GM12878 (cell line): ENCODE data around the gene CDK17. TPM values are rescaled to one million over a fixed set of nuclear protein-coding genes. Genes with fewer than 3 reads are reported as not detected.

Experiments
- ATAC-seq: fragments of 200-7000 bp; cut with Tn5 transposase; 3 replicates; pipeline ENCODE4 v1.9.1; 2020; ENCODE audit warnings: mild to moderate bottlenecking, moderate library complexity
- BruUV-seq: library from RNA; stranded (reverse); fragments of 400-500 nt; replicated peaks from 2 replicates; lab custom pipeline; 2021; lab: Mats Ljungman, UMichigan
- CTCF ChIA-PET: fragments of 300-600 bp; sonication (Branson Sonifier 250); formaldehyde crosslinking; extraction: SDS; loops from one replicate; lab custom pipeline; 2021; ENCODE audit warnings: inconsistent platforms; lab: Yijun Ruan, JAX
- POLR2A ChIA-PET: fragments of 350-600 bp; formaldehyde crosslinking; extraction: SDS; loops from one replicate; lab custom pipeline; 2021; ENCODE audit warnings: inconsistent platforms; lab: Charles Lee
- RAD21 ChIA-PET: fragments of 300-600 bp; sonication (Branson Sonifier 250); formaldehyde crosslinking; loops from one replicate; lab custom pipeline; 2023; ENCODE audit warnings: antibody characterized with exemption; ENCODE audit not compliant: unreplicated experiment; lab: Charles Lee
- SMC1A ChIA-PET: fragments of 300-600 bp; sonication (Branson Sonifier 250); formaldehyde crosslinking; loops from one replicate; lab custom pipeline; 2023; ENCODE audit not compliant: unreplicated experiment, uncharacterized antibody; lab: Charles Lee
- DNase-seq: peaks from one replicate; pipeline ENCODE4 v3.0.0-alpha.2; 2011; ENCODE audit warnings: low read depth, low spot score
- FAIRE-seq: peaks from 3 replicates; lab custom pipeline; 2011; peaks lifted over from hg19 to GRCh38; lab: Jason Lieb, UNC
- H2AFZ ChIP-seq: 2 replicates; pipeline ENCODE4 v1.6.0; 2011; ENCODE audit warnings: low read depth, low read length, control low read depth; ENCODE audit not compliant: control insufficient read depth
- H3K27ac ChIP-seq: 2 replicates; pipeline ENCODE4 v1.5.1; 2011; ENCODE audit warnings: control low read depth; ENCODE audit not compliant: control insufficient read depth, insufficient read depth
- H3K27me3 ChIP-seq, 2 experiments: replicated peaks in 1 of 2; 2 replicates each; pipeline versions ENCODE4 v1.6.0 to v1.6.1; 2011; ENCODE audit warnings: low read length in 1 of 2; ENCODE audit not compliant: control insufficient read depth in 2 of 2, insufficient read depth in 2 of 2
- H3K36me3 ChIP-seq, 2 experiments: 2 replicates each; pipeline ENCODE4 v1.5.1; 2011; ENCODE audit warnings: low read length in 1 of 2; ENCODE audit not compliant: control insufficient read depth in 2 of 2, insufficient read depth in 2 of 2
- H3K4me1 ChIP-seq: 2 replicates; pipeline ENCODE4 v1.6.1; 2011; ENCODE audit warnings: mild to moderate bottlenecking, low read length, moderate library complexity, mixed read lengths; ENCODE audit not compliant: control insufficient read depth, insufficient read depth
- H3K4me2 ChIP-seq: 2 replicates; pipeline ENCODE4 v1.6.0; 2011; ENCODE audit warnings: control low read depth; ENCODE audit not compliant: control insufficient read depth, insufficient read depth
- H3K4me3 ChIP-seq: fragments of 200-600 bp; sonication (generic); 2 replicates; pipeline ENCODE4 v1.5.1; 2016
- H3K79me2 ChIP-seq: 2 replicates; pipeline ENCODE4 v1.6.0; 2011; ENCODE audit warnings: low read length; ENCODE audit not compliant: control insufficient read depth, insufficient read depth
- H3K9ac ChIP-seq: 2 replicates; pipeline ENCODE4 v1.8.0; 2011; ENCODE audit warnings: low read length, control low read depth, mixed read lengths; ENCODE audit not compliant: control insufficient read depth, insufficient read depth
- H3K9me3 ChIP-seq: replicated peaks from 3 replicates; pipeline ENCODE4 v1.5.1; 2011; ENCODE audit warnings: mild to moderate bottlenecking, low read length; ENCODE audit not compliant: control insufficient read depth, insufficient read depth
- H4K20me1 ChIP-seq: 2 replicates; pipeline ENCODE4 v1.6.0; 2011; ENCODE audit not compliant: control insufficient read depth, insufficient read depth
- CHD1 ChIP-seq: IDR thresholded peaks from 2 replicates; pipeline ENCODE4 v1.6.1; 2012; ENCODE audit warnings: low read depth, low read length, improper control_type of control experiment
- CTCF ChIP-seq, 3 experiments: IDR thresholded peaks in 2 of 3; conservative IDR thresholded peaks in 1 of 3; 2 replicates each; pipeline ENCODE4 v1.5.1; 2011; ENCODE audit warnings: low read depth in 3 of 3, low read length in 3 of 3, mild to moderate bottlenecking in 3 of 3, control low read depth in 2 of 3, moderate library complexity in 2 of 3, inconsistent platforms in 1 of 3, mixed read lengths in 1 of 3; ENCODE audit not compliant: control insufficient read depth in 2 of 3, insufficient read depth in 1 of 3; ENCODE audit errors: extremely low read depth in 1 of 3
- MYB ChIP-seq: fragments of 150-350 bp; IDR thresholded peaks from 2 replicates; pipeline ENCODE4 v1.6.1; 2014; ENCODE audit warnings: mild to moderate bottlenecking, low read depth, low read length, borderline replicate concordance
- NRF1 ChIP-seq: conservative IDR thresholded peaks from 2 replicates; pipeline ENCODE4 v1.6.1; 2011; ENCODE audit warnings: mild to moderate bottlenecking, low read depth, low read length, improper control_type of control experiment
- ZBTB11 ChIP-seq: fragments of 450-650 bp; formaldehyde crosslinking; IDR thresholded peaks from 2 replicates; pipeline ENCODE4 v1.5.0; 2022; ENCODE audit warnings: mild to moderate bottlenecking, missing genetic modification characterization
- in situ Hi-C: fragments of 300-500 bp; cut with MboI; formaldehyde crosslinking; loops from 9 replicates; pipeline ENCODE4 v1.14.3; 2018; ENCODE audit warnings: mixed read lengths
- intact Hi-C: fragments of 100-400 bp; cut with micrococcal nuclease; formaldehyde crosslinking; loops from one replicate; pipeline ENCODE4 v1.14.2; 2022; ENCODE audit not compliant: unreplicated experiment
- polyA plus RNA-seq, 11 experiments: library from polyadenylated mRNA; depleted of rRNA in 4 of 11; unstranded in 6 of 11; stranded (reverse) in 5 of 11; fragments of >200 nt; fragmentation: Nextera tagmentation in 4 of 11; fragmentation: Illumina TruSeq in 1 of 11; extraction: Ambion mirVana in 4 of 11; extraction: Trizol in 1 of 11; gene quantifications; 1 replicate in 1 of 11; 2 replicates in 10 of 11; pipeline versions ENCODE4 v1.2.1 to v1.2.3, GENCODE V29; 2011 to 2016; ENCODE audit warnings: inconsistent platforms in 2 of 11, missing spikeins in 2 of 11, low read depth in 1 of 11
- total RNA-seq, 4 experiments: library from RNA; depleted of rRNA in 3 of 4; stranded (reverse); fragments of >200 nt in 3 of 4; fragmentation: Illumina TruSeq in 1 of 4; extraction: Trizol in 1 of 4; gene quantifications; 2 replicates each; pipeline versions ENCODE4 v1.2.1 to v1.2.3, GENCODE V29; 2013 to 2021

Gene CDK17
- total and polyA plus RNA-seq, 10 of the 15 experiments (the other 5 are each of a cell fraction or from before 2014, with no cell fraction given): 5.6 to 45.6 (median 18.3) TPM

- TF ChIP-seq NRF1 (no peak), MYB (no peak), CHD1 (no peak)
Measured at GRCh38 chr12:96305665-96306064, 94.6 kb downstream of the CDK17 start (continued).

GRCh38 chr12:96303653-96304052 is 96.6 kb downstream of the CDK17 start:
- DNase-seq (no peak), ATAC-seq (no peak), FAIRE-seq (no peak)
- ChIA-PET RAD21 (interaction anchor here (1.2 to 1.7 kb wide), 3 partner anchors 9 to 97 kb away, joined by 4 to 6 read pairs (median 6); partner anchors contain the start of gene CDK17), CTCF (interaction anchor here (1.0 to 1.2 kb wide), 3 partner anchors 11 to 98 kb away, joined by 3 read pairs; no protein-coding TSS in a partner anchor), SMC1A (interaction anchor here (0.8 to 1.9 kb wide), 6 partner anchors 9 to 100 kb away, joined by 3 to 8 read pairs (median 4); no protein-coding TSS in a partner anchor), POLR2A (interaction anchor here (1.0 kb wide), 1 partner anchor 97 kb away, joined by 3 read pairs; the partner anchor contains the start of gene CDK17)
- no peaks in the 10 kb centered on the region; the same call in 1 of the 2 replicates for H3K79me2 ChIP-seq
- in situ Hi-C loops (no loop called here), intact Hi-C loops (no loop called here)
- H3K4me2 ChIP-seq: no peak overlapping the region
- H3K27me3 ChIP-seq: no peaks in the 10 kb centered on the region
- H4K20me1 ChIP-seq: no peaks in the 10 kb centered on the region
- TF ChIP-seq ZBTB11 (CRISPR knock-in tag) (no peak), CTCF (IDR thresholded peaks at IDR 0.05 in 2 of 3, conservative IDR thresholded peaks at IDR 0.05 in 1 of 3; ENCODE audit: control insufficient read depth in 2 of 3, extremely low read depth in 1 of 3, insufficient read depth in 1 of 3, low read depth in 3 of 3, low read length in 3 of 3) (0 out of 6 replicates have a peak, but pooled peaks of 1 of the 3 experiments have one; percentile 7)
- H3K36me3 ChIP-seq: peaks cover 0 to 10% of the 10 kb centered on the region in 2 experiments; a peak in 2 of 4 replicates
- H3K27ac ChIP-seq: no peak overlapping the region
- H3K4me1 ChIP-seq: no peaks in the 10 kb centered on the region
- no peak overlapping the region for H3K4me3 ChIP-seq
- no peak overlapping the region for H3K9ac ChIP-seq
- BruUV-seq: no TSS peak
- no peaks in the 10 kb centered on the region for H3K9me3 ChIP-seq
- H2AFZ ChIP-seq: no peak overlapping the region
